Lower lobe of right lung (tissue), 2 donors: Measurements from ENCODE around the gene LTB4R2. TPM values are rescaled to one million over a fixed set of nuclear protein-coding genes. Genes with fewer than 3 reads are reported as not detected.
"Not testable (repeated sequence)": the region's sequence is repeated elsewhere in the genome, so short reads cannot be mapped to it uniquely, and the experiment has no call there.

Experiments
- ATAC-seq, 2 donors: fragments of 200-7000 bp; cut with Tn5 transposase; one replicate each; pipeline ENCODE4 v1.9.1; 2020 to 2022; ENCODE audit warnings: mild to moderate bottlenecking in 2 of 2, moderate library complexity in 2 of 2
- DNase-seq: peaks from one replicate; pipeline ENCODE4 v3.0.0-alpha.2; 2020
- H3K27ac ChIP-seq: fragments of 200-600 bp; one replicate; pipeline ENCODE4 v1.8.0; 2022
- H3K27me3 ChIP-seq: fragments of 200-600 bp; one replicate; pipeline ENCODE4 v1.8.0; 2022; ENCODE audit warnings: low read depth
- H3K36me3 ChIP-seq: fragments of 200-600 bp; one replicate; pipeline ENCODE4 v1.8.0; 2022; ENCODE audit warnings: mild to moderate bottlenecking
- H3K4me1 ChIP-seq: fragments of 200-600 bp; one replicate; pipeline ENCODE4 v1.8.0; 2022
- H3K4me3 ChIP-seq: fragments of 200-600 bp; one replicate; pipeline ENCODE4 v1.8.0; 2022; ENCODE audit warnings: mild to moderate bottlenecking
- H3K9me3 ChIP-seq: fragments of 200-600 bp; one replicate; pipeline ENCODE4 v1.8.0; 2022
- intact Hi-C: fragments of 100-400 bp; cut with DNase I; formaldehyde crosslinking; loops from one replicate; pipeline ENCODE4 v1.11.0; 2022
- total RNA-seq: library from RNA; stranded (reverse); fragmentation: NEBNext Ultra II Directional; extraction: Animal tissue kit (Norgen Biotek cat#: 25700); gene quantifications from one replicate; pipeline ENCODE4 v1.2.1, GENCODE V29; 2021
- TF ChIP-seq, protein P1 (sequence below): fragments of 200-600 bp; IDR thresholded peaks from one replicate; pipeline ENCODE4 v1.8.0; 2022; ENCODE audit warnings: antibody characterized with exemption, mild to moderate bottlenecking
- donor health status: DM: no; HTN: yes; CAD: no; lungs with severe emphysema.

Gene LTB4R2
- total RNA-seq, 1 donor from 2014 or later: 5.9 TPM

DNA sequence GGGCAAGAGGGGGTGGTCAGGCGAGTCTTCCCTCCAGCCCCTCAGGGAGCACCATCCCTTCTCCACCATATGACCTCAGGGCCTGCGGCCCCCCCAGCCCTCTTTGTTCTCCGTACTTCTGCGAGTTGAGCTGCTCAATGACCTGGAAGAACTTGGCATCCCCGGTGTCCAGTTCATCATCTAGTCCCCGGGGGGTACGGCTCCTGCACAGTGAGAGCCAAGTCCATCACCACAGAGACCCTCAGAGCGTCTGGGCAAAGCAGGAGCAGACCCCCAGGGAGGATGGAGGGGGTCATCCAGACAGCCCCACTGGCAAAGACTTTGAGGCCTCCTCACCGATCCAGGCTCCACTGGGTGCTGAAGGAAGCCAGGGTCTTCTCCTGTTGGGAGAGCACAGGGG lies 16.0 kb downstream of the LTB4R2 start:
- peak; percentile 23 for DNase-seq
- no peaks in the 10 kb centered on the region for H3K9me3 ChIP-seq
- no peak overlapping the region for H3K27ac ChIP-seq
- ATAC-seq: no peak
- H3K27me3 ChIP-seq: no peaks in the 10 kb centered on the region
- H3K36me3 ChIP-seq: peaks cover 12% of the 10 kb centered on the region
- intact Hi-C loops: loop anchor here (5.0 kb wide), 1 partner anchor 111 kb away; no protein-coding TSS in a partner anchor
- no peak overlapping the region for H3K4me3 ChIP-seq
- peaks cover 32% of the 10 kb centered on the region for H3K4me1 ChIP-seq
- TF ChIP-seq, protein P1, sequence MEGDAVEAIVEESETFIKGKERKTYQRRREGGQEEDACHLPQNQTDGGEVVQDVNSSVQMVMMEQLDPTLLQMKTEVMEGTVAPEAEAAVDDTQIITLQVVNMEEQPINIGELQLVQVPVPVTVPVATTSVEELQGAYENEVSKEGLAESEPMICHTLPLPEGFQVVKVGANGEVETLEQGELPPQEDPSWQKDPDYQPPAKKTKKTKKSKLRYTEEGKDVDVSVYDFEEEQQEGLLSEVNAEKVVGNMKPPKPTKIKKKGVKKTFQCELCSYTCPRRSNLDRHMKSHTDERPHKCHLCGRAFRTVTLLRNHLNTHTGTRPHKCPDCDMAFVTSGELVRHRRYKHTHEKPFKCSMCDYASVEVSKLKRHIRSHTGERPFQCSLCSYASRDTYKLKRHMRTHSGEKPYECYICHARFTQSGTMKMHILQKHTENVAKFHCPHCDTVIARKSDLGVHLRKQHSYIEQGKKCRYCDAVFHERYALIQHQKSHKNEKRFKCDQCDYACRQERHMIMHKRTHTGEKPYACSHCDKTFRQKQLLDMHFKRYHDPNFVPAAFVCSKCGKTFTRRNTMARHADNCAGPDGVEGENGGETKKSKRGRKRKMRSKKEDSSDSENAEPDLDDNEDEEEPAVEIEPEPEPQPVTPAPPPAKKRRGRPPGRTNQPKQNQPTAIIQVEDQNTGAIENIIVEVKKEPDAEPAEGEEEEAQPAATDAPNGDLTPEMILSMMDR: no peak

DNA sequence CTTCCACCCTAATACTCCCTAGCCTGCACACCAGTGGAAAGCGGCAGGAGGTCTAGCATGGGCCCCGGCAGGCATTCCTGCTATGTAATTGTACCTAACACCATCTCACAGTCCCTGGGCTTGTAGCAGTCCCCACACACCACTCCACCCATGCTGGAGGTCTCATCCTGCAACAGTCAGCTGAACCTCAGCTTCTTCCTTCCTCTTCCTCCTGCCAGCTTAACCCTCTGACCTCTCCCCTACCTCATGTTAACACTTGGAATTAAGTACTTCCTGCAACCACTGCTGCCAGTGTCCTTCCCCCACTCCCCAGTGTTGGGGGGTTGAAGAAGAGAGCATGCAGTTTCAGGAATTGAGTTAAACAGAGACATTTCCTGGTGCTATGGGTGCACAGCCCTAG lies 17.4 kb downstream of the LTB4R2 start:
- Histone ChIP-seq H3K9me3 (no peaks in the 10 kb centered on the region), H3K27me3 (no peaks in the 10 kb centered on the region), H3K27ac (no peak overlapping the region), H3K4me3 (no peak overlapping the region), H3K4me1 (peaks cover 42% of the 10 kb centered on the region), H3K36me3 (peaks cover 12% of the 10 kb centered on the region)
- ATAC-seq (no peak), DNase-seq (peak; percentile 45)
- intact Hi-C loops: loop anchor here (5.0 kb wide), 1 partner anchor 110 kb away; no protein-coding TSS in a partner anchor
- TF ChIP-seq, protein P1: no peak

DNA sequence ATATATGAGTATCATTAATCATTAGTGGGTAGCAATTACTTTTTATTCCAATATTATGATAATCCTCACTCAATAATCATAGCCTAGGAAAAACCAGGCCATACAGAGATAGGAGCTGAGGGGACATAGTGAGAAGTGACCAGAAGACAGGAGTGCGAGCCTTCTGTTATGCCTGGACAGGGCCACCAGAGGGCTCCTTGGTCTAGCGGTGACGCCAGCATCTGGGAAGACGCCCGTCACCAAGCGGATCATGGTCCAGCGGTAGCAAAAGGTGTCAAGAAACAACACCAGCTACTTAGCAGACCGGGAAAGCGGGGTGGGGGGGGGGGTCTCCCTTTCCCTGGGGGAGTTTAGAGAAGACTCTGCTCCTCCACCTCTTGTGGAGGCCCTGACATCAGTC lies 18.0 kb downstream of the LTB4R2 start:
- H3K4me3 ChIP-seq, ATAC-seq, H3K27ac ChIP-seq, H3K27me3 ChIP-seq, H3K9me3 ChIP-seq: not testable (repeated sequence)
- TF ChIP-seq, protein P1: peak; percentile 63
- DNase-seq: peak; percentile 74
- Histone ChIP-seq H3K4me1 (peaks cover 48% of the 10 kb centered on the region), H3K36me3 (peaks cover 12% of the 10 kb centered on the region)
- intact Hi-C loops: loop anchor here (5.0 kb wide), 1 partner anchor 109 kb away; no protein-coding TSS in a partner anchor

- no peaks in the 10 kb centered on the region for H3K9me3 ChIP-seq
- intact Hi-C loops: loop anchor here (5.0 kb wide), 1 partner anchor 108 kb away; no protein-coding TSS in a partner anchor
- DNase-seq: no peak
- H3K36me3 ChIP-seq: peaks cover 12% of the 10 kb centered on the region
- no peak for ATAC-seq
- H3K4me3 ChIP-seq: no peak overlapping the region
- peaks cover under 1% of the 10 kb centered on the region for H3K27me3 ChIP-seq
- peak overlapping the region; percentile 60 for H3K27ac ChIP-seq
- peaks cover 60% of the 10 kb centered on the region for H3K4me1 ChIP-seq
- TF ChIP-seq, protein P1: no peak
Measured at GRCh38 chr14:24329073-24329663, 19.2 kb downstream of the LTB4R2 start.

DNA sequence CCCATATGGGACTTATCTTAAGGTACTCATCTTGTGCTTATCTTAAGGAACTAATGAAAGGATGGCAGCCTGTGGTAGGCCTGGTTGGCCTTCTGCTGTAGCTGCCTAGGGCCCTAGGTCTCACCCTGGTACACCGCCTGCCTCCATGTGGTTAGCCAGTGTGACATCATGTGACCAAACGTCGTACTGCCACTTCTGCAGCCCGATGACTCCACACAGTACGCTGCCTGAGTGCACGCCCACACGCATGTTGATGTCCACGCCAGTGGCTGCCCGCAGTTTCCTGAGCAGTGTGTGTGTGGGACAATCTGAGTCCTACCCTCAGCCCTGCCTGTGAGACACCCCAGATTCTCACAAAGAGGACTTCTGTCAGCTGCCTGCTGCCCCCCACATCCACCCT lies 19.8 kb downstream of the LTB4R2 start:
- H3K9me3 ChIP-seq: no peaks in the 10 kb centered on the region
- TF ChIP-seq, protein P1: no peak
- peaks cover 66% of the 10 kb centered on the region for H3K4me1 ChIP-seq
- peak overlapping the region; percentile 60 for H3K27ac ChIP-seq
- ATAC-seq: peak; percentile 31 to 65
- peaks cover 6% of the 10 kb centered on the region for H3K27me3 ChIP-seq
- peaks cover 12% of the 10 kb centered on the region for H3K36me3 ChIP-seq
- intact Hi-C loops: loop anchor here (5.0 kb wide), 1 partner anchor 108 kb away; no protein-coding TSS in a partner anchor
- no peak overlapping the region for H3K4me3 ChIP-seq
- DNase-seq: peak; percentile 91
